Epidermal melanocyte (primary cell): ENCODE measurements around the gene WDR43.

Source experiments
- DNase-seq: peaks from one replicate; pipeline ENCODE4 v3.0.0; 2011; ENCODE audit warnings: low spot score; ENCODE audit not compliant: insufficient read length

WDR43 gene, protein sequence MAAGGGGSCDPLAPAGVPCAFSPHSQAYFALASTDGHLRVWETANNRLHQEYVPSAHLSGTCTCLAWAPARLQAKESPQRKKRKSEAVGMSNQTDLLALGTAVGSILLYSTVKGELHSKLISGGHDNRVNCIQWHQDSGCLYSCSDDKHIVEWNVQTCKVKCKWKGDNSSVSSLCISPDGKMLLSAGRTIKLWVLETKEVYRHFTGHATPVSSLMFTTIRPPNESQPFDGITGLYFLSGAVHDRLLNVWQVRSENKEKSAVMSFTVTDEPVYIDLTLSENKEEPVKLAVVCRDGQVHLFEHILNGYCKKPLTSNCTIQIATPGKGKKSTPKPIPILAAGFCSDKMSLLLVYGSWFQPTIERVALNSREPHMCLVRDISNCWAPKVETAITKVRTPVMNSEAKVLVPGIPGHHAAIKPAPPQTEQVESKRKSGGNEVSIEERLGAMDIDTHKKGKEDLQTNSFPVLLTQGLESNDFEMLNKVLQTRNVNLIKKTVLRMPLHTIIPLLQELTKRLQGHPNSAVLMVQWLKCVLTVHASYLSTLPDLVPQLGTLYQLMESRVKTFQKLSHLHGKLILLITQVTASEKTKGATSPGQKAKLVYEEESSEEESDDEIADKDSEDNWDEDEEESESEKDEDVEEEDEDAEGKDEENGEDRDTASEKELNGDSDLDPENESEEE

DNA sequence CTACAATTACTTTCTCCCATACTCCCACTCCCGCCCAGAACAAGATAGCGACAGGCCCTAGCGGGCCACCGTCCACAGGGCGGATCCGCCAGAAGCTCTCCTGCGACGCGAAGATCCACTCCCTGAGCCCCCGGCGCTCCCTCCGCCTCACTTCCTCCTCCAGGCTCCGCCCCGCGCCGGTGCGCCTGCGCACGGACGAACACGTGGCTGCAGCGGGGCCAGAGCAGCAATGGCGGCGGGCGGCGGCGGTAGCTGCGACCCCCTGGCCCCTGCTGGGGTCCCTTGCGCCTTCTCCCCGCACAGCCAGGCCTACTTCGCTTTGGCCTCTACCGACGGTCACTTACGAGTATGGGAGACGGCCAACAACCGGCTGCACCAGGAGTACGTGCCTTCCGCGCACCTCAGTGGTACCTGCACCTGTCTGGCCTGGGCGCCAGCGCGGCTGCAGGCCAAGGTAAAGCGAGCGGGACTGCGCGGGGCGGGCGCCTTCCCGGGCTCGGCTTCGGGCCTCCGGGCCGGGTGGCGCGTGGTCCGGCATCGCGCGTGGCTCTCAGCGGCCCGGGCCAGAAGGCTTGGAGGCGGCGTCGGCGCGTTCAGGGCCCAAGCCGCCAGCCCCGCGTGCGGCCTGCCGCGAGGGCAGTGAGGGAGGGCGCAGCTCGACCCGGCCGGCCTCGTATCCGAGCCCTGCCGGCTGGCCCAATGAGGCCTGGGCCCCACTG lies at the start of gene WDR43:
Gene WDR43 (plus strand): TSS at position 198 of the 719 bp plus-strand sequence. CDS start 32 bp downstream, at position 230.
- peak; percentile 93 for DNase-seq

DNA sequence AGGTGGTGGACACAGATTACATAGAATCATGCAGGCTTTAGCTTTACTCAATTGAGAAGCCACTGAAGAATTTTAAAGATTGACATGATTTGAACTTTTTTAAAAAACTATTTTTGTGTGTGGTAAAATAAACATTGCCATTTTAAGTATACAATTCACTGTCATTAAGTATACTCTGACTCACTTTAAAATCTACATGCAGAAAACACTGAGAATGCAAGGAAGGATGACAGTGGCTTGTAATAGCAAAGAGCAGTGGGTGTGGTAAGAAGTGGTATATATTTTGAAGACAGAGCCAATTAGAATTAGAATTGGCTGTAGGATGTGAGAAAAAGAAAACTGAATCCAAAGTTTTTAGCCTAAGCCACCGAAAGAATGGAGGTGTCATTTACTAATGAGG lies 39.3 kb upstream of the WDR43 start:
- DNase-seq: no peak

DNA sequence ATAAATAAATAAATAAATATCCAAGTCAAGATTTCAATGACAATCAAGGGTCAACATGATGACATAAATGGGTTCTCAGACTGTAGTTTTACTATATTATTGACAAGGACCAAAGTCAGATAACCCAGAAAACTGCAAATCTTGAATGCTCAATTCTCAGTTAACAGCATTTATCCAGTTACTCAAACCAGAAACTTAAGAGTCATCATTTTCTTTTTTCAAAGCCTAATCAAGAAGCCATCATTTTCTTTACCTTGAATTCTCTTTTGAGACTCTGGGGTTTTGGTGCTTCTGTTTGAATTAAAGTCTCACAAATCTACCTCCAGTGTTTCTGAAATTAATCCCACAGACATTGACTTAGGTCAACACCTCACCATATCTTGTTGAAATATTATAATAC lies 38.5 kb upstream of the WDR43 start:
- no peak for DNase-seq

DNA sequence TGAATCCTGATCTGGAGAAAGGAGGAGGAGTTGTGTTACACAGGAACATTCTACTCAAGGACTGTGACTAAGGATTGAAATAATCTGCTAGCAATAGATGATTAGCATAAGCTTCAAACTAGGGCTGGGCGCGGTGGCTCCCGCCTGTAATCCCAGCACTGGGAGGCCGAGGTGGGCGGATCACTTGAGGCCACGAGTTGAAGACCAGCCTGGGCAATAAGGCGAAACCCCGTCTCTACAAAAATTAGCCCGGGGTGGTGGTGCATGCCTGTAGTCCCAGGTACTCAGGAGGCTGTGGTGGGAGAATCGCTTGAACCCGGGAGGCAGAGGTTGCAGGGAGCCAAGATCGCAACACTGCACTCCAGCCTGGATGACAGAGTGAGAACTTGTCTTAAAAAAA lies 25.9 kb upstream of the WDR43 start:
- no peak for DNase-seq

DNA sequence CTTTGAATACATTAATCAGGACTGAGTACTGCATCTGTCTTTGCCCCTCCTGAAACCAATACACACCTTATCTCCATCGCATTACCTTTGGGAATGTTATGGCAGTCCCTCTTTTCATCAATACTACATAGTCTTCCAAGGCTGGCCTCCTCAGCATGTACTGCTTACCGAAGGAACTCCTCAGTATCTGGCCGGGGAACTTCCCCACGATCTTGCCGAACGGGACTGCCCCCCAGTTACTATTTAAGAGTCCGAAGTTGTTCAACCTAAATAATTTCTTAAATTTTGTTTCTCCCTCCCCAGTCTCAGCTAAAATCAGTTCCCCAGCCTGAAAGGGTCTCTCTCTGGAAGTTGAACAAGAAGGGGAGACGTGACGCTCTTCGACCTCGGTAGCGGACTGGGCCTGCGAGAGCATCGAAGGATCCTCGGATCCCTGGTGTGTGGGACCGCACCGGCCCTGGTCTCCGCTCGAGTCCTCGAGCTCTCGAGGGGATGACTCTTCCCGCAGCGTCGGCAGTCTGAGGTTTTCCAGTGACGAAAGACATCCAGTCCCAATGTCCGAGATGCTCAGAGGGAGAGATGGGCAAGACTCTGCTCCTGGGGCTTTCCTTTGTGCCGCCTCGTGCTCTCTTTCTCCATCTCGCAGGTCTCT lies 24.8 kb upstream of the WDR43 start:
- DNase-seq: no peak

DNA sequence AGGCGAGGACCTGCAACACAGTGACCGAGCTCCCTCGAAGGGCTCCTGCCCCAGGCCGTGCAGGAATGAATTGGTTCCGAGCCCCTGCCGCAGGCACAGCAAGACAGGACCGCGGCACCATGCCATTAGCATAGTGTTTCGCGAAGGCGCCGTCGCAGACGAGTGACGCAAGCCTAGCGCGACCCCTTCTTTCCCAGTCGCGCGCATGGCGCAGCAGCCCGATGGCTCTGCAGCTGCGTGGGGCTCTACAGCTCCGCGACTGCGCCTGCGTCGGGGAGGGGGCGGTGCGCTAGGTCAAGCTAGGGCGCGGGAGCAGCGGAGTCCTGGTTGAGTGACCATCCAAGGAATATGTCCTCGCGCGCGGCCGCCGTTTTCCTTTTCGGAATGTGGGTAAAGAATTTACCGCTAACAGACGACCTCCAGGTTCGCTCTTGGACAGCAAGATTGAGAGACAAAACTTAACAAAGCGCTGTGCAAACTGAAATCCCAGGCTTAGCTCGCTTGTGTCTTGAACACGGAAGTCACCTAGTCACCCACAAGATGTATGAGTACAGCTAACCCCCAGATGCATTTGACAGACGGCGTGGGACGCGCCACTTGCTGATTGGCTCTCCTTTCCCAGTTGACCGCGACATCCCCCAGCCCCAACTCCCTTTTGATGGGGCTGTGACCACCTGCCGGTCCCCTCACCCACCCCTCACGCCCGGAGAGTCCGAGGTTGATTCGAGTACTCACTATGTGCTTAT lies 24.1 kb upstream of the WDR43 start, which contains the start of gene TRMT61B:
Gene TRMT61B (minus strand): TSS at position 164 of the 746 bp plus-strand sequence. CDS start 32 bp downstream, at position 132.
- peak; percentile 90 for DNase-seq

DNA sequence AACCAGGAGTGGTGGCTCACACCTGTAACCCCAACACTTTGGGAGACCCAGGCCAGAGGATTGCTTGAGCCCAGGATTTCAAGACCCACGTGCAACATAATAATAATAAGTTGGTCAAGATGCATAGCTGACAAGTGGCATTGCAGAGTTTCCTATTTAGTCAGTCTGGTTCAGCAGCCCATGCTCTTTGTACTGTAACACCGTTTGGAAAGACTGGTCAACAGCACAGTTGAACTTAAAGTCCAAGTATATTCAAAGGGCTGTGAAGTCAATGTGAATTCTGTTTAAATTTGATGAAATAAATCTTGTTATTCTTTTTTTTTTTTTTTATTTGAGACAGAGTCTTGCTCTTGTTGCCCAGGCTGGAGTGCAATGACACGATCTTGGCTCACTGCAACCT lies 22.8 kb upstream of the WDR43 start:
- no peak for DNase-seq

DNA sequence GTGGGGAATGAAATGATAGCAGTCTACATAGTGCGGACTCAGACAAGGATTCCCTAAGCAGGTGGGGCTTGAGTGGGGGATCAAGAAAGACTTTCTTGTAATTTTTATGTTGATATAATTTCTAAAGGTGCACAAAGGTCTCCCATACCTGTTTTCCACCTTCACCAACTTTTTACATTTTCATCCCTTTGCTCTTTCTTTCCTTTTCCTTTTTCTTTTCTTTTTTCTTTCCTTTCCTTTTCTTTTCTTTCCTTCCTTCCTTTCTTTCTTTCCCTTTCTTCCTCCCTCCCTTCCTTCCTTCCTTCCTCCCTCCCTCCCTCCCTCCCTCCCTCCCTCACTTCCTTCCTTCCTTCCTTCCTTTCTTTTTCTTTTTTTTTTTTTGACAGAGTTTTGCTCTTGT lies 14.3 kb upstream of the WDR43 start:
- DNase-seq: no peak

DNA sequence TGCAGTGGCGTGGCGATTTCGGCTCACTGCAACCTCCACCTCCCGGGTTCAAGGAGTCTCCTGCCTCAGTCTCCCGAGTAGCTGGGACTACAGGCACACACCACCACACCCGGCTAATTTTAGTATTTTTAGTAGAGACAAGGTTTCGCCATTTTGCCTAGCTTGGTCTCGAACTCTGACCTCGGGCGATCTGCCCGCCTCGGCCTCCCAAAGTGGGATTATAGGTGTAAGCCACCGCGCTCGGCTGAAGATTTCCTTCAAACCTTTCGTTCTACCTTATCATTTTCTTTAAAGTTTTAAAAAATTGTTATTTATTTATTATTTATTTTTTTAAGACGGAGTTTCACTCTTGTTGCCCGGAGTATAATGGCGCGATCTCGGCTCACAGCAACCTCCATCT lies 979 bp upstream of the WDR43 start:
- DNase-seq: no peak

DNA sequence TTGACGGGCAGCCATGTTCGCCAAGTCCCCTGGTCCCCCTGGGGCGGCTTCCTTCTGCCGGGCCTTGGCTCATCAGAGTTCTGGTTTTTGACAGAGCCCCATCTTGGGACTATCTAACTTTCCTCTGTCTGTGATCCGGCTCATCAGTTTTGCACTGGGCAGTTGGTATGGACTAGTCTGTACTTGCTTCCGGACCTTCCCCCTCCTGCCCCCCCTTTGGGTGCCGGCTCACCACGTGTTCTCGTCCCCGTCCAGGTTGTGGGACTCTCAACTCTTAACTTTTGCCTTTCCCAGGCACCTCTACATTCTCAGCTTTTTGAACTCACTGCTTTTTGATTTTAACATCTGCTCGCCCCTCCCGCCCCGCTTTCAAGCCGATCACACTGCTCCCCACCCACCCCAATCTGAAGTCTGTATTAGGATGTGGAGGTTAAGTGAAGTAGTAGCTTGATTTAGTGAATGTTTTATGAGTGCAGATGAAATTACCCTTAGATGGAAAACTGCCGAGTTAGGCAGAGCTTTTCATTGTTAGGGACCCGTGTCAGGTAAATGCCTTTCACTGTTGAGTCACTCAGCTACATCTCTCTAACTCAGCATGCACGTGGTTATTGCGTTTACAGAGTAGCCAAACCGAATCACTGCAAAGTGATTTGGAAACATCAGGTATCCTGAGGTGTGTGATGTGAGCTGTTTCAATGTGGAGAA lies 874 bp downstream of the WDR43 start:
- DNase-seq: no peak

DNA sequence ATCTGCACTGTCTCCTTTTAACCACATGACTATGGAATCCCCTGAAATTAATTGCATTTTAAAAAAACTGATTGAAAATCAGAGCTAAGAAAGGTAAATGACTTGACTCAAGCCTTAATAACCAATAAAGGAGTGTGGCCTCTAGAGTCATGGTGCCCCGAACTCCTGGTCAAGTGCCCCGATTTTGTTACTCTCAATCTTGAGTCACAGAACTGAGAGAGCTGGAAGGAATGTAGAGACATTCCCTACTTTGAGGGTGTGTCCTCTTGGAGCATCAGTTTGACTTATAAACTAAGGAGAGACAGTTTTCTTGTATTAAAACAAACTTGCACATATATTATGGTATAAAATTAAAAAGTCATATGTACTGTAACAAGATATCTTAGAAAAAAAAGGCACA lies 2.4 kb downstream of the WDR43 start:
- no peak for DNase-seq

DNA sequence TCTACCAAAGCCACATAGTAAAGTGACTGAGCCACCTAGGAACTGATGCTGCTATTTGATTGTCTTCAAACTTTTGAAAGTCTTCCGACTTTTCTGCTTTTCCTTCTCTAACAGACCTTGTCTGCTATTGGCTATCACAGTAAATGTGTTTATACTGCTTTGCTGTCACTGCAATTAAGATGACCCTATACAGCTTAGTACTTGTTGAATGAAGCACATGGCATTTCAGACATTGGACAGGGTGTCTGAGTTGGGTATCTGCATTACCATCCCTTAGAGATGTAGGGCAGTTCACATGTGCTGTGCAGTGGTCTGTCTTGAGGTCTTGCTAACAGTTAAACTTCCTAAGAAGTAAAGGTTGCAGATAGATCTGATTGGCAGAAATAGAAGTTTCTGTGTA lies 3.6 kb downstream of the WDR43 start:
- no peak for DNase-seq

DNA sequence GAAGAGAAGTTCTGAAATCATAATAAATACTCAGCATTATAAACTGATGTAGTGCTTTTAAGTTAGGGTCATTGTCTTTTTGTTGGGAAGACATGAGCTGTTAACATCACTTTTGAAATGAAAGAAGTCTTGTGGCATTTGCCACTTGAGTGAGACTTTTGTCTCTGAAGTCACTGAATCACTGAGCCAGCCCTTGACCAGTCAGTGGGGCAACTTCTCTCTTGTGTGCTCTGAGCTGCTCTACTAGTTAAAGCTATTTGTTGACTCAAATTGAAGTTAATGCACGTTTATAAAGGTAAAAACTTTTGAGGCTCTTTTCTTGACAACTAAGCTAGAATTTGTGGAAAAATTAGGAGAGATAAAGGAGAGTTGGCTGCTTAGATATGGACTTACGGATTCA lies 6.7 kb downstream of the WDR43 start:
- no peak for DNase-seq

DNA sequence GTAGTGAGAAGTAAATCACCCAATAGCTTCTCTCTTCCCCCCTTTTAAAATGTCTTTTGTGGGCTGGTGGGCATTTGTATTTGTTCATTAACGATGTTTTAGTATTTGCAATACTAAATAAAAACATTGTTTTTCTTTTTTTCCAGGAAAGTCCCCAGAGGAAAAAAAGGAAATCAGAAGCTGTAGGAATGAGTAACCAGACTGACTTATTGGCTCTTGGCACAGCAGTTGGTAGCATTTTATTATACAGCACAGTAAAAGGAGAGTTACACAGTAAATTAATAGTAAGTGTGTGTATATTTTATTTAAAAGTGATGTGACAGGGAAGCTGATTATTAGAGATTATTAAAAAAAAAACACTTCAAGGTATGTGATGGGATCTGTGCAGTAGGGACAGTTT lies 7.4 kb downstream of the WDR43 start:
- DNase-seq: no peak

DNA sequence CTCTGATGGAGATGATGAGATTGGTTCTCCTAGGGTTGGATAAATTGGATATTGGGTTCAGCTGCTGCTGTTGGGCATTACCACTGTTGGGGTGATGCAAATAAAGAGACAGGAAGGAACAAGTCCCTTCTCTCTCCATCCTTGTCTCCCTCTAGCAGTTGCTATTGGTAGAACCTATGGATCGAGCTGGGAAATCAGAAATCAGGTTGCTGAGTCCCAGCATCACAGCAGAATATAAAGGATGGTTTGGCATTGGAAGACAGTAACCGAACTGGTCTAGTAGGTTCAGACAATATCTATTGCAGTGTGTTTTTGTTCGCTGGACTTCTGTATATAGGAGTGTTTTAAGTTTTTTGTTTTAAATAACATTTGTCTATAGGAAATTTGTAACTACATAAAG lies 8.1 kb downstream of the WDR43 start:
- DNase-seq: no peak

DNA sequence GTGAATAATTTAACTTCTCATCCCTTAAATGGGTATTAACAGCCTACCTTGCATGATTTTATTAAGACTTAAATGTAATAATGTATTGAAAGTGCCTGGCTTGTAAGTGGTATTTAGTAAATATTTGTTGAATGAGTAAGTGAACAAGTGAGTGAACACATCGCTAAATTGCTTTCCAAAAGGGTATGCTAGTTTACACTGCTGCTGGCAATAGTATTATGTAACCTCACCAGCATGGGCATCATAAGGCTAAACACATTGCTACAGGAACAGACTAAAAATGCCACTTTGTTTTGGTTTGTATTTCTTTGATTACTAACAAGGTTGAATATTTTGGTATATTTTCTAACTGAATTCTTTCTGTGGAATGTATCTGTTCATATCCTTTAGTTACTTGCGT lies 9.8 kb downstream of the WDR43 start:
- DNase-seq: no peak

DNA sequence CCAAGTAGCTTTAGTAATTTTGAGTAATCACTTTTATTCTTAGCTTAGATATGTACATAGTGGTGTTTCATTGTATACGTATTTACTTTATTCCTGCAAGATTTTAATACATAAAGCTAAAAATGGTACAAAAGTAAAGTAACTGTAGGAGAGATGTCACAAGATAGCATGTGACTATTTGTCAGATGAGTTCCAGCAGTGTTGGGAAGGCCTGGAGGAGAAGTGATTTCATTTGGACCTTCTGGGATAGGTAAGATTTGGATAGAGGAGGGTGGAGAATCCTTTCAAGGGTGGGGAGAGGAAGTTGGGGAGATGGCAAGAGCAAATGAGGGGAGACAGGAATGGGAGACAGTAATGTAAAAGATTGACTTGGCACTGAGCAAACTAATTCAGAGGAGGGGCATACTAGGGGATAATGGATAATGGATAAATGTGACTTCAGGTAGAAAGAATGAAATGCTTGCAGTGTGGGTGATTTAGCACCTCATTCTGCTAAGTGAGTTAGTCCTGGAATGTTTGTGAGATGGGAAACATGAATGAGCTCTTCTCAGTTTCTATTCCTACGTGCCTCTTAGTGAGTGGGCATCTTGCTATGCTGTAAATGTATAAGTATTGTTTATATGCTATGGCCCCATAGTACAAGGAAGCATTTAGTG lies 10.5 kb downstream of the WDR43 start:
- no peak for DNase-seq

DNA sequence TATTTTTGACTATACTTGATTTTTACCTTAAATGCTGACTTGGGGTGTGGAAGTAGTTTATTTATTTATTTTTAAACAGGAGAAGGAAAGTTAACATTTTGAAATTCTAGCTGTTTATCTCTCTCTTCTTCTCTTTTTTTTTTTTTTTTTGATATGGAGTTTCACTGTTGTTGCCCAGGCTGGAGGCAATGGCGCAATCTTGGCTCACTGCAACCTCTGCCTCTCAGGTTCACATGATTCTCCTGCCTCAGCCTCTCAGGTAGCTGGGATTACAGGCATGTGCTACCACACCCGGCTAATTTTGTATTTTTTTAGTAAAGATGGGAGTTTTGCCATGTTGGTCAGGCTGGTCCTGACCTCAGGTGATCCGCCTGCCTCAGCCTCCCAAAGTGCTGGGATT lies 11.1 kb downstream of the WDR43 start:
- DNase-seq: no peak

DNA sequence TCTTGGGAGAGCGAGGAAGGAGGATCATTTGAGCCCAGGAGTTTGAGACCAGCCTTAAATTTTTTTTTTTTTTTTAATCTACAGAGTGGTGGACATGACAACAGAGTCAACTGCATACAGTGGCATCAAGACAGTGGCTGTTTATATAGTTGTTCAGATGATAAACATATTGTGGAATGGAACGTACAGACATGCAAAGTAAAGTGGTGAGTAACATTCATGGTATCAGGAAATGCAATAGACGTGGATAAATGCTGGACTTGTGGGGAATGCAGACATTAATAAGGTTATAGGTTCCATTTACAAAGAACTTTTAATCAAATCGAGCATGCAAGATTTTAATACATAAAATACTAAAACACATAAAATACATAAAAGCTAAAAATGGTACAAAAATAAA lies 11.9 kb downstream of the WDR43 start:
- DNase-seq: no peak

DNA sequence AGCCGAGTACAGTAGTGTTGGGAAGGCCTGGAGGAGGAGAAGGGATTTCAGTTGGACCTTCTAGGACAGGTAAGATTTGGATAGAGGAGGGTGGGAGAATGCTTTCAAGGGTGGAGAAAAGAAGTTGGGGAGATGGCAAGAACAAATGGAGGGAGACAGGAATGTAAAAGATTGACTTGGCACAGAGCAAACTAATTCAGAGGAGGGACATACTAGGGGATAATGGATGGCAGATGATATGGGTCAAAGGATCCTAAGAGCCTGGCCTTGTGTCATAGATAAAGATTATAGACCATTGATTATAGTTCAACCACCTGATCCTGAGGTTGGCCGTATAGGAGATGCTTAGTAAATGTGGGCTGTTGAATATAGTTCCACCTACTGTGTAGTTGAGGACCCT lies 12.4 kb downstream of the WDR43 start:
- DNase-seq: no peak
